ENCODE measurements around the gene PIK3C2G.

Gene PIK3C2G

GRCh38 chr12:18296909-18297280 is 35.6 kb downstream of the PIK3C2G start:
- CTCF ChIA-PET, result interaction anchor here (0.8 kb wide), 1 partner anchor 382 kb away, joined by 3 read pairs; no protein-coding TSS in a partner anchor
- H3K27me3 Mint-ChIP-seq, result no peaks in the 10 kb centered on the region
- H3K4me3 Mint-ChIP-seq, result no peak overlapping the region
- no peaks in the 10 kb centered on the region for H3K36me3 Mint-ChIP-seq
- no peak for DNase-seq
- H3K9me3 Mint-ChIP-seq, result peaks cover 3% of the 10 kb centered on the region
- no peaks in the 10 kb centered on the region for H3K4me1 Mint-ChIP-seq
- no peak overlapping the region for H3K27ac Mint-ChIP-seq

GRCh38 chr12:18297902-18298301 is 36.6 kb downstream of the PIK3C2G start:
- DNase-seq, result no peak
- H3K9me3 Mint-ChIP-seq, result peaks cover 3% of the 10 kb centered on the region
- no peaks in the 10 kb centered on the region for H3K4me1 Mint-ChIP-seq
- no peak overlapping the region for H3K4me3 Mint-ChIP-seq
- no peaks in the 10 kb centered on the region for H3K27me3 Mint-ChIP-seq
- CTCF ChIA-PET, result no interaction called here
- no peaks in the 10 kb centered on the region for H3K36me3 Mint-ChIP-seq
- no peak overlapping the region for H3K27ac Mint-ChIP-seq

GRCh38 chr12:18302809-18303430 is 41.6 kb downstream of the PIK3C2G start:
- no peak for DNase-seq
- Mint-ChIP-seq H3K27me3 (no peaks in the 10 kb centered on the region), H3K4me1 (no peaks in the 10 kb centered on the region), H3K36me3 (no peaks in the 10 kb centered on the region), H3K9me3 (peaks cover 9% of the 10 kb centered on the region), H3K4me3 (no peak overlapping the region), H3K27ac (no peak overlapping the region)
- CTCF ChIA-PET, result no interaction called here

- no peak for DNase-seq
- no peak overlapping the region for H3K4me3 Mint-ChIP-seq
- H3K27me3 Mint-ChIP-seq, result no peaks in the 10 kb centered on the region
- CTCF ChIA-PET, result no interaction called here
- peaks cover 7% of the 10 kb centered on the region for H3K9me3 Mint-ChIP-seq
- H3K36me3 Mint-ChIP-seq, result no peaks in the 10 kb centered on the region
- no peak overlapping the region for H3K27ac Mint-ChIP-seq
- H3K4me1 Mint-ChIP-seq, result no peaks in the 10 kb centered on the region
Measured at GRCh38 chr12:18304609-18305008, 43.3 kb downstream of the PIK3C2G start.

GRCh38 chr12:18306311-18306710 is 45.0 kb downstream of the PIK3C2G start:
- H3K27ac Mint-ChIP-seq, result no peak overlapping the region
- peaks cover 7% of the 10 kb centered on the region for H3K9me3 Mint-ChIP-seq
- H3K4me1 Mint-ChIP-seq, result no peaks in the 10 kb centered on the region
- no peaks in the 10 kb centered on the region for H3K27me3 Mint-ChIP-seq
- no peak overlapping the region for H3K4me3 Mint-ChIP-seq
- DNase-seq, result no peak
- CTCF ChIA-PET, result no interaction called here
- H3K36me3 Mint-ChIP-seq, result no peaks in the 10 kb centered on the region

GRCh38 chr12:18313306-18313705 is 52.0 kb downstream of the PIK3C2G start:
- H3K4me3 Mint-ChIP-seq, result no peak overlapping the region
- no peaks in the 10 kb centered on the region for H3K36me3 Mint-ChIP-seq
- no peaks in the 10 kb centered on the region for H3K9me3 Mint-ChIP-seq
- H3K27ac Mint-ChIP-seq, result no peak overlapping the region
- CTCF ChIA-PET, result no interaction called here
- H3K4me1 Mint-ChIP-seq, result no peaks in the 10 kb centered on the region
- no peak for DNase-seq
- no peaks in the 10 kb centered on the region for H3K27me3 Mint-ChIP-seq

- H3K4me1 Mint-ChIP-seq, result no peaks in the 10 kb centered on the region
- H3K9me3 Mint-ChIP-seq, result peaks cover 3% of the 10 kb centered on the region
- CTCF ChIA-PET, result interaction anchor here (1.5 kb wide), 1 partner anchor 70 kb away, joined by 5 read pairs; no protein-coding TSS in a partner anchor
- H3K27me3 Mint-ChIP-seq, result no peaks in the 10 kb centered on the region
- no peak overlapping the region for H3K27ac Mint-ChIP-seq
- no peak overlapping the region for H3K4me3 Mint-ChIP-seq
- H3K36me3 Mint-ChIP-seq, result no peaks in the 10 kb centered on the region
- no peak for DNase-seq
Measured at GRCh38 chr12:18320036-18320617, 58.8 kb downstream of the PIK3C2G start.

GRCh38 chr12:18320976-18321375 is 59.7 kb downstream of the PIK3C2G start:
- no peak for DNase-seq
- no peak overlapping the region for H3K27ac Mint-ChIP-seq
- H3K9me3 Mint-ChIP-seq, result peaks cover 5% of the 10 kb centered on the region
- CTCF ChIA-PET, result no interaction called here
- no peak overlapping the region for H3K4me3 Mint-ChIP-seq
- H3K36me3 Mint-ChIP-seq, result no peaks in the 10 kb centered on the region
- no peaks in the 10 kb centered on the region for H3K27me3 Mint-ChIP-seq
- no peaks in the 10 kb centered on the region for H3K4me1 Mint-ChIP-seq

GRCh38 chr12:18323159-18323558 is 61.8 kb downstream of the PIK3C2G start:
- DNase-seq, result no peak
- no peaks in the 10 kb centered on the region for H3K27me3 Mint-ChIP-seq
- H3K4me1 Mint-ChIP-seq, result no peaks in the 10 kb centered on the region
- H3K36me3 Mint-ChIP-seq, result no peaks in the 10 kb centered on the region
- no peak overlapping the region for H3K4me3 Mint-ChIP-seq
- CTCF ChIA-PET, result no interaction called here
- no peak overlapping the region for H3K27ac Mint-ChIP-seq
- peaks cover 7% of the 10 kb centered on the region for H3K9me3 Mint-ChIP-seq

GRCh38 chr12:18327036-18327435 is 65.7 kb downstream of the PIK3C2G start:
- Mint-ChIP-seq H3K27ac (no peak overlapping the region), H3K4me1 (no peaks in the 10 kb centered on the region), H3K36me3 (no peaks in the 10 kb centered on the region), H3K4me3 (no peak overlapping the region), H3K9me3 (peaks cover 4% of the 10 kb centered on the region), H3K27me3 (no peaks in the 10 kb centered on the region)
- no peak for DNase-seq
- CTCF ChIA-PET, result no interaction called here

GRCh38 chr12:18332173-18332572 is 70.9 kb downstream of the PIK3C2G start:
- H3K27me3 Mint-ChIP-seq, result no peaks in the 10 kb centered on the region
- DNase-seq, result no peak

GRCh38 chr12:18339633-18340032 is 78.3 kb downstream of the PIK3C2G start:
- Mint-ChIP-seq H3K36me3 (no peaks in the 10 kb centered on the region), H3K4me3 (no peak overlapping the region), H3K27ac (no peak overlapping the region), H3K4me1 (no peaks in the 10 kb centered on the region), H3K9me3 (peaks cover 2% of the 10 kb centered on the region), H3K27me3 (no peaks in the 10 kb centered on the region)
- CTCF ChIA-PET, result no interaction called here
- DNase-seq, result no peak

More at GRCh38 chr12:18332173-18332572, 70.9 kb downstream of the PIK3C2G start:
- no peak overlapping the region for H3K4me3 Mint-ChIP-seq
- H3K9me3 Mint-ChIP-seq, result peaks cover 1% of the 10 kb centered on the region
- H3K36me3 Mint-ChIP-seq, result no peaks in the 10 kb centered on the region
- no peaks in the 10 kb centered on the region for H3K4me1 Mint-ChIP-seq
- no peak overlapping the region for H3K27ac Mint-ChIP-seq
- CTCF ChIA-PET, result no interaction called here

- no peak overlapping the region for H3K27ac Mint-ChIP-seq
- no peaks in the 10 kb centered on the region for H3K4me1 Mint-ChIP-seq
- H3K4me3 Mint-ChIP-seq, result no peak overlapping the region
- H3K9me3 Mint-ChIP-seq, result peaks cover 2% of the 10 kb centered on the region
- DNase-seq, result no peak
- H3K36me3 Mint-ChIP-seq, result no peaks in the 10 kb centered on the region
- H3K27me3 Mint-ChIP-seq, result no peaks in the 10 kb centered on the region
- CTCF ChIA-PET, result no interaction called here
Measured at GRCh38 chr12:18340186-18340585, 78.9 kb downstream of the PIK3C2G start.

GRCh38 chr12:18340786-18341185 is 79.5 kb downstream of the PIK3C2G start:
- CTCF ChIA-PET, result no interaction called here
- Mint-ChIP-seq H3K27ac (no peak overlapping the region), H3K36me3 (no peaks in the 10 kb centered on the region), H3K4me1 (no peaks in the 10 kb centered on the region), H3K4me3 (no peak overlapping the region), H3K9me3 (peaks cover 2% of the 10 kb centered on the region), H3K27me3 (no peaks in the 10 kb centered on the region)
- no peak for DNase-seq

GRCh38 chr12:18343708-18344107 is 82.4 kb downstream of the PIK3C2G start:
- no peaks in the 10 kb centered on the region for H3K27me3 Mint-ChIP-seq
- peaks cover 2% of the 10 kb centered on the region for H3K9me3 Mint-ChIP-seq
- H3K36me3 Mint-ChIP-seq, result no peaks in the 10 kb centered on the region
- CTCF ChIA-PET, result no interaction called here
- no peak overlapping the region for H3K4me3 Mint-ChIP-seq
- no peaks in the 10 kb centered on the region for H3K4me1 Mint-ChIP-seq
- no peak for DNase-seq
- no peak overlapping the region for H3K27ac Mint-ChIP-seq
